MM.1S (cell line): Measurements from ENCODE around the gene CKAP5.

ENCODE experiments used
- DNase-seq: peaks from one replicate; pipeline ENCODE4 v3.0.0-alpha.2; 2015
- H2AFZ ChIP-seq: fragments of 300-600 bp; sonication (generic); 2 replicates; pipeline ENCODE4 v1.6.0; 2016; ENCODE audit warnings: antibody characterized with exemption, low read length
- H3F3A ChIP-seq: fragments of 300-600 bp; sonication (generic); 2 replicates; pipeline ENCODE4 v1.6.1; 2016; ENCODE audit warnings: mild to moderate bottlenecking, antibody characterized with exemption, low read length, moderate library complexity, mixed read lengths; ENCODE audit not compliant: insufficient read depth
- H3K27ac ChIP-seq: fragments of 300-600 bp; sonication (generic); 2 replicates; pipeline ENCODE4 v1.5.1; 2016; ENCODE audit warnings: mild to moderate bottlenecking, low read length
- H3K27me3 ChIP-seq: fragments of 300-600 bp; sonication (generic); replicated peaks from 2 replicates; pipeline ENCODE4 v1.6.0; 2016; ENCODE audit warnings: low read length; ENCODE audit not compliant: insufficient read depth
- H3K36me3 ChIP-seq: fragments of 300-600 bp; sonication (generic); replicated peaks from 2 replicates; pipeline ENCODE4 v1.6.1; 2016; ENCODE audit warnings: mild to moderate bottlenecking, low read length, mixed read lengths; ENCODE audit not compliant: insufficient read depth
- H3K4me1 ChIP-seq: fragments of 300-600 bp; sonication (generic); 2 replicates; pipeline ENCODE4 v1.6.1; 2016; ENCODE audit warnings: low read length, mixed read lengths
- H3K4me2 ChIP-seq: fragments of 300-600 bp; sonication (generic); 2 replicates; pipeline ENCODE4 v1.6.0; 2016; ENCODE audit warnings: low read depth, low read length
- H3K4me3 ChIP-seq: fragments of 300-600 bp; sonication (generic); 2 replicates; pipeline ENCODE4 v1.5.1; 2016; ENCODE audit warnings: low read length, mixed read lengths
- H3K79me2 ChIP-seq: fragments of 300-600 bp; sonication (generic); 2 replicates; pipeline ENCODE4 v1.6.1; 2016; ENCODE audit warnings: mixed run types, low read length, mixed read lengths
- H3K9ac ChIP-seq: fragments of 300-600 bp; sonication (generic); 2 replicates; pipeline ENCODE4 v1.6.1; 2016; ENCODE audit warnings: low read length, mixed read lengths
- H3K9me2 ChIP-seq: fragments of 300-600 bp; sonication (generic); replicated peaks from 2 replicates; pipeline ENCODE4 v1.6.1; 2016; ENCODE audit warnings: mild to moderate bottlenecking, low read length, mixed read lengths; ENCODE audit not compliant: insufficient read depth
- H3K9me3 ChIP-seq: fragments of 300-600 bp; sonication (generic); replicated peaks from 2 replicates; pipeline ENCODE4 v1.6.1; 2016; ENCODE audit warnings: mild to moderate bottlenecking, low read length, mixed read lengths; ENCODE audit not compliant: insufficient read depth
- H4K20me1 ChIP-seq: fragments of 300-600 bp; sonication (generic); 2 replicates; pipeline ENCODE4 v1.6.1; 2016; ENCODE audit warnings: mild to moderate bottlenecking, low read length, moderate library complexity, mixed read lengths; ENCODE audit not compliant: insufficient read depth
- EZH2 ChIP-seq: fragments of 300-600 bp; sonication (generic); optimal IDR thresholded peaks from 2 replicates; pipeline ENCODE3; 2017; ENCODE audit warnings: low read depth, mild to moderate bottlenecking, antibody characterized with exemption, low read length, mixed read lengths
- EZH2phosphoT487 ChIP-seq: fragments of 300-600 bp; sonication (generic); IDR thresholded peaks from 2 replicates; pipeline ENCODE4 v1.6.1; 2018; ENCODE audit warnings: antibody characterized with exemption, low read length
- TF ChIP-seq, protein P1 (sequence below): fragments of 300-600 bp; sonication (generic); IDR thresholded peaks from 2 replicates; pipeline ENCODE4 v1.5.1; 2016; ENCODE audit warnings: antibody characterized with exemption, low read length, mixed read lengths

CKAP5 gene

DNA sequence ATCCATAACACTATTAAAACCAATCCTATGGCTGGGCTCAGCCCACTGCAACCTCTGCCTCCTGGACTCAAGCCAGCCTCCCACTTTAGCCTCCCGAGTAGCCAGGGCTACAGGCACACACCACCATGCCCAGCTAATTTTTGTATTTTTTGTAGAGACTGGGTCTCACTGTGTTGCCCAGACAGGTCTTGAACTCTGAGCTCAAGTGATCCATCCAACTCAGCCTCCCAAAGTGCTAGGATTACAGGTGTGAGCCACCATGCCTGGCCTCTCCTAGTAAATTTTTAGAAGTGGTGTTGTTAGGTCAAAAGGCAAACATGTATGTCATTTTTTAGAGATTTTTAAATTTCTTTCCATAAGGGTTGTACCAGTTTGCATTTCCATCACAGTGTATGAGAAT lies 112.8 kb downstream of the CKAP5 start:
- no peaks in the 10 kb centered on the region for H4K20me1 ChIP-seq
- H3K79me2 ChIP-seq: no peaks in the 10 kb centered on the region
- TF ChIP-seq, protein P1, sequence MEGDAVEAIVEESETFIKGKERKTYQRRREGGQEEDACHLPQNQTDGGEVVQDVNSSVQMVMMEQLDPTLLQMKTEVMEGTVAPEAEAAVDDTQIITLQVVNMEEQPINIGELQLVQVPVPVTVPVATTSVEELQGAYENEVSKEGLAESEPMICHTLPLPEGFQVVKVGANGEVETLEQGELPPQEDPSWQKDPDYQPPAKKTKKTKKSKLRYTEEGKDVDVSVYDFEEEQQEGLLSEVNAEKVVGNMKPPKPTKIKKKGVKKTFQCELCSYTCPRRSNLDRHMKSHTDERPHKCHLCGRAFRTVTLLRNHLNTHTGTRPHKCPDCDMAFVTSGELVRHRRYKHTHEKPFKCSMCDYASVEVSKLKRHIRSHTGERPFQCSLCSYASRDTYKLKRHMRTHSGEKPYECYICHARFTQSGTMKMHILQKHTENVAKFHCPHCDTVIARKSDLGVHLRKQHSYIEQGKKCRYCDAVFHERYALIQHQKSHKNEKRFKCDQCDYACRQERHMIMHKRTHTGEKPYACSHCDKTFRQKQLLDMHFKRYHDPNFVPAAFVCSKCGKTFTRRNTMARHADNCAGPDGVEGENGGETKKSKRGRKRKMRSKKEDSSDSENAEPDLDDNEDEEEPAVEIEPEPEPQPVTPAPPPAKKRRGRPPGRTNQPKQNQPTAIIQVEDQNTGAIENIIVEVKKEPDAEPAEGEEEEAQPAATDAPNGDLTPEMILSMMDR: no peak
- no peak for TF ChIP-seq EZH2phosphoT487
- no peaks in the 10 kb centered on the region for H3K36me3 ChIP-seq
- H3K27me3 ChIP-seq: no peaks in the 10 kb centered on the region
- no peaks in the 10 kb centered on the region for H3K4me1 ChIP-seq
- H2AFZ ChIP-seq: no peak overlapping the region
- H3K27ac ChIP-seq: no peak overlapping the region
- no peak overlapping the region for H3K4me2 ChIP-seq
- H3K9me3 ChIP-seq: no peaks in the 10 kb centered on the region
- H3K9ac ChIP-seq: no peak overlapping the region
- H3F3A ChIP-seq: no peaks in the 10 kb centered on the region
- no peak overlapping the region for H3K4me3 ChIP-seq
- DNase-seq: no peak
- no peaks in the 10 kb centered on the region for H3K9me2 ChIP-seq

DNA sequence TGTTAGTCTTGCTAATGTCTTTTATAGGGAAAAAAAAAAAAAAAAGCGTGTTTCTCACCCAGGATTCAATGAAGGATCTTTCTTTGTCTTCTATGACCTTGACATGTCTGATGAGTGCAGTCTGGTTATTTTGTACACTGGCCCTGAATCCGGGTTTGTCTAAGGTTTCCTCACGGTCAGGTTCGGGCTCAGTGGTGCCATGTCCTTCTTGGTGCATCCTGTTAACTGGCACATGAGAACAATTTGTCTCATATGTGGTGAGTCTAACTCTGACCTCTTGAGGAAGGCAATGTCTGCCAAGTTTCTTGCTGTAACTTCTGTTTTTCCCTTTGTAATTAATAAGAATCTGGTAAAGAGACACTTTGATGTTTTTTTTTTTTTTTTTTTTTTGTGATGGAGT lies 114.5 kb downstream of the CKAP5 start:
- Histone ChIP-seq H2AFZ (no peak overlapping the region), H3K36me3 (no peaks in the 10 kb centered on the region), H3K4me1 (no peaks in the 10 kb centered on the region), H3K4me2 (no peak overlapping the region), H3F3A (no peaks in the 10 kb centered on the region), H3K9ac (no peak overlapping the region), H3K27ac (no peak overlapping the region), H3K9me2 (no peaks in the 10 kb centered on the region), H3K4me3 (no peak overlapping the region), H3K27me3 (no peaks in the 10 kb centered on the region), H3K9me3 (no peaks in the 10 kb centered on the region), H3K79me2 (no peaks in the 10 kb centered on the region), H4K20me1 (no peaks in the 10 kb centered on the region)
- TF ChIP-seq EZH2 (no peak), EZH2phosphoT487 (no peak)
- TF ChIP-seq, protein P1: no peak
- DNase-seq: no peak

DNA sequence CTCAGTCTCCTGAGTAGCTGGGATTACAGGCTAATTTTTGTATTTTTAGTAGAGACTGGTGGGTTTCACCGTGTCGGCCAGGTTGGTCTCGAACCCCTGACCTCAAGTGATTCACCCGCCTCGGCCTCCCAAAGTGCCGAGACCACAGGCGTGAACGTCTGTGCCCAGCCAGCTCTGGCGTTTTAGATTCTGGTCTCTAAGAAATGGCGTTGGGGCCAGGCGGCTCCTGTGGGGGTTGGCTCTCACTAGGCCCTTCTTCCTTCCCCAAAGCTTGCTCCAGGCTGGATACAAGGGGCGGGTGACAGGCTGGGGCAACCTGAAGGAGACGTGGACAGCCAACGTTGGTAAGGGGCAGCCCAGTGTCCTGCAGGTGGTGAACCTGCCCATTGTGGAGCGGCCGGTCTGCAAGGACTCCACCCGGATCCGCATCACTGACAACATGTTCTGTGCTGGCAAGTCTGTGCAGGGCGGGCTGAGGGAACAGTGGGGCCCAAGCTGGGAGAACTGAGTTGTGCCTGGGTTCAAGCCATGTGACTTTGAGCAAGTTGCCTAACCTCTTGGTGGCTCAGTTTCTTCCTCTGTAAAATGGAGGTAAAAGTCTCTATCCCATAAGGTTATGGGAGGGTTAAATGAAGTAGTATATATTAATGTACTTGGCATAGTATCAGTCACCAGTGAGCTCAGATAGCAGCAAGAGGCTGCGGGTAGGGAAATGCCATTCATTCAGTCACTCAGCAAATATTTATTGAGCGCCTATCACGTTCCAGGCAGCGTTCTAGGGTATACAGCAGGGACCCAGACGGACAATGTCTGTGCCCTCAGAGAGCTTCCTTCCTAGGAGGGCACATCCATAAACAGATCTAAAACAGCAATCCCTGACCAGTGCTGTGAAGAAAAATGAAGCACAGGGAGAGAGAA lies 116.7 kb downstream of the CKAP5 start:
- TF ChIP-seq, protein P1: no peak
- no peak for TF ChIP-seq EZH2phosphoT487
- TF ChIP-seq EZH2: no peak
- no peak overlapping the region for H3K9ac ChIP-seq
- no peaks in the 10 kb centered on the region for H3K9me2 ChIP-seq
- no peaks in the 10 kb centered on the region for H3K9me3 ChIP-seq
- H3K36me3 ChIP-seq: no peaks in the 10 kb centered on the region
- no peak overlapping the region for H3K4me2 ChIP-seq
- no peak overlapping the region for H3K27ac ChIP-seq
- DNase-seq: no peak
- H2AFZ ChIP-seq: no peak overlapping the region
- H4K20me1 ChIP-seq: no peaks in the 10 kb centered on the region
- H3K4me1 ChIP-seq: no peaks in the 10 kb centered on the region
- no peaks in the 10 kb centered on the region for H3F3A ChIP-seq
- no peaks in the 10 kb centered on the region for H3K27me3 ChIP-seq
- no peaks in the 10 kb centered on the region for H3K79me2 ChIP-seq
- H3K4me3 ChIP-seq: no peak overlapping the region
